Measurements from ENCODE around the gene ARMC8. TPM values are rescaled to one million over a fixed set of nuclear protein-coding genes. Genes with fewer than 3 reads are reported as not detected.

Gene ARMC8
- total RNA-seq, 4 donors from 2014 or later, result 79.3 to 93.0 (median 84.9) TPM

DNA sequence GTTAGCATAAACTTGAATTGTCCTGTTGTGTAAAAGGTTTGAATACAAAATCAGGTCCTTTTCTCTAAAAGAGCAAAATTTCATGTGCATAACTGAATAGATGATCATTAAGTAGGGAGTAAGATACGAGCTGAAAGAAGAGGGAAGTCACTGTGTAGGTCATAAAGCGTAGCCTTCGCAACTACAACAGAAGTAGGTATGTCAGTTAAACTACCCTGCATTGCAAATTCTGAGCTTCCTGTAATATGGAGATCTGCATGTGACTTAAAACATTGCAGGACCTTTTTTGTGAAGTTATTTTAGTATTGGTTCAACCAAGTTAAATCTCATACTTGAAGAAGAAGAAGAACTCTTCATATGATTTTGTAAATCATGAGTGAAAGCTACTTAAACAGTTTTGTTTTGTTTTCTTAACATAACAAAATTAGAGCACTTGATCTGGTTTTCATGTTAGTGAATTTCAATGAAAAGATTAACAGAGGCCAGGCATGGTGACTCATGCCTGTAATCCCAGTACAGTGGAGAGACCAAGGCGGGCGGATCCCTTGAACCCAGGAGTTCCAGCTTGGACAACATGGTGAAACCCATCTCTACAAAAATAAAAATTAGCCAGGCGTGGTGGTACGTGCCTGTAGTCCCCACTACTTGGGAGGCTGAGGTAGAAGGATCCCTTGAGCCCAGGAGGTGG lies 26.4 kb downstream of the ARMC8 start:
- no peak for DNase-seq (ENCODE audit: extremely low spot score)
- peaks cover 2 to 26% (median 17%) of the 10 kb centered on the region in 4 donors for H3K4me1 ChIP-seq
- H3K9me3 ChIP-seq, result no peaks in the 10 kb centered on the region
- intact Hi-C loops (cut with DNase I), result no loop called here
- TF ChIP-seq, protein P1, sequence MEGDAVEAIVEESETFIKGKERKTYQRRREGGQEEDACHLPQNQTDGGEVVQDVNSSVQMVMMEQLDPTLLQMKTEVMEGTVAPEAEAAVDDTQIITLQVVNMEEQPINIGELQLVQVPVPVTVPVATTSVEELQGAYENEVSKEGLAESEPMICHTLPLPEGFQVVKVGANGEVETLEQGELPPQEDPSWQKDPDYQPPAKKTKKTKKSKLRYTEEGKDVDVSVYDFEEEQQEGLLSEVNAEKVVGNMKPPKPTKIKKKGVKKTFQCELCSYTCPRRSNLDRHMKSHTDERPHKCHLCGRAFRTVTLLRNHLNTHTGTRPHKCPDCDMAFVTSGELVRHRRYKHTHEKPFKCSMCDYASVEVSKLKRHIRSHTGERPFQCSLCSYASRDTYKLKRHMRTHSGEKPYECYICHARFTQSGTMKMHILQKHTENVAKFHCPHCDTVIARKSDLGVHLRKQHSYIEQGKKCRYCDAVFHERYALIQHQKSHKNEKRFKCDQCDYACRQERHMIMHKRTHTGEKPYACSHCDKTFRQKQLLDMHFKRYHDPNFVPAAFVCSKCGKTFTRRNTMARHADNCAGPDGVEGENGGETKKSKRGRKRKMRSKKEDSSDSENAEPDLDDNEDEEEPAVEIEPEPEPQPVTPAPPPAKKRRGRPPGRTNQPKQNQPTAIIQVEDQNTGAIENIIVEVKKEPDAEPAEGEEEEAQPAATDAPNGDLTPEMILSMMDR (IDR thresholded peaks at IDR 0.05), result no peak
- TF ChIP-seq POLR2AphosphoS5 (IDR thresholded peaks at IDR 0.05) (no peak), POLR2A (IDR thresholded peaks at IDR 0.05; ENCODE audit: low read depth) (no peak), EP300 (IDR thresholded peaks at IDR 0.05) (no peak)
- H3K27me3 ChIP-seq, result no peaks in the 10 kb centered on the region
- H3K27ac ChIP-seq (replicated peaks in 1 of 4), result no peak overlapping the region
- WGBS, result 95% methylated on average over 7 of the region's 7 CpGs
- peaks cover 0 to 11% (median 3%) of the 10 kb centered on the region in 4 donors for H3K36me3 ChIP-seq
- no peak overlapping the region for H3K4me3 ChIP-seq

DNA sequence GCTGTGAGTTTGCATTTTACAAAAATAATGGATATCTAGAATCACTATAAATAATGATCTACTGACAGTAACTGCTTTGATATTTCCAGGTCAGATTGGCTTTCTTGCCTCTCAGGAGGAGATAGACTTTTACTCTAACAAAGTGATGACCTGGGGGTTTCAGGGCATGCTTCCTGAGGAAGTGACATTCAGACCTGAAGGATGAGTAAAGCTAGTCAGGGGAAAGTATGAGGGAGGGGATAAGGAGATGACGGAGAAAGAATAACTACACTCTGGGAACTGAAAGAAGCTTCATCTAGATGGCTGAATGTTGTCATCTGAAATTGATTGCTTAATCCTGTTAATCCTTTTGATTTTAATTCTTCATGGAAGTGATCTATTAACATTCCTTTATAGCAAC lies 32.2 kb downstream of the ARMC8 start:
- Histone ChIP-seq H3K27ac (replicated peaks in 1 of 4) (no peak overlapping the region), H3K27me3 (no peaks in the 10 kb centered on the region), H3K36me3 (peaks cover 6 to 15% (median 10%) of the 10 kb centered on the region in 4 donors), H3K4me1 (peaks cover 9 to 50% (median 33%) of the 10 kb centered on the region in 4 donors), H3K9me3 (no peaks in the 10 kb centered on the region), H3K4me3 (no peak overlapping the region)
- DNase-seq (ENCODE audit: extremely low spot score), result no peak
- TF ChIP-seq, protein P1 (IDR thresholded peaks at IDR 0.05), result no peak
- TF ChIP-seq POLR2AphosphoS5 (IDR thresholded peaks at IDR 0.05), result no peak
- TF ChIP-seq EP300 (IDR thresholded peaks at IDR 0.05), result no peak
- no peak for TF ChIP-seq POLR2A (IDR thresholded peaks at IDR 0.05; ENCODE audit: low read depth)
- intact Hi-C loops (cut with DNase I), result no loop called here
- 48% methylated on average over 1 of the region's 1 CpG for WGBS

DNA sequence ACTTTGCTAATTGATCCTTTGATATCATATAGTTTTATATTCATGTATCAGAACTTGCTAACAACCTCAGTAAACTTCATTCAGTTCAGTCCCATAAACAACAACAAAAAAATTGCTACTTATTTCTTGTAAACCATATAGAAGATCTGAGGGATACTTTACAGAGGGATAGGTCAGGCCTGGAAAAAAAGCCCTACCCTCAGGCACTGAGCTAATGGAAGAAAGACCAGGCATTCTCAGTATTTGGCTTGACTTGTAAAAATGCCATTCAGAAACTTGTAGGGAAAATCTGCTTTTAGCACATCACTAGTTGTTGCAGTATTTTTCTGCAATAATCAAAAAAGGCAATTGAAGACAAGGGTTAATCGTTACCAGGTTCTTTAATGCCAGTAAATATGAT lies 33.1 kb downstream of the ARMC8 start:
- WGBS, result 100% methylated on average over 1 of the region's 1 CpG
- Histone ChIP-seq H3K4me1 (peaks cover 9 to 50% (median 33%) of the 10 kb centered on the region in 4 donors), H3K27ac (replicated peaks in 1 of 4) (no peak overlapping the region)

DNA sequence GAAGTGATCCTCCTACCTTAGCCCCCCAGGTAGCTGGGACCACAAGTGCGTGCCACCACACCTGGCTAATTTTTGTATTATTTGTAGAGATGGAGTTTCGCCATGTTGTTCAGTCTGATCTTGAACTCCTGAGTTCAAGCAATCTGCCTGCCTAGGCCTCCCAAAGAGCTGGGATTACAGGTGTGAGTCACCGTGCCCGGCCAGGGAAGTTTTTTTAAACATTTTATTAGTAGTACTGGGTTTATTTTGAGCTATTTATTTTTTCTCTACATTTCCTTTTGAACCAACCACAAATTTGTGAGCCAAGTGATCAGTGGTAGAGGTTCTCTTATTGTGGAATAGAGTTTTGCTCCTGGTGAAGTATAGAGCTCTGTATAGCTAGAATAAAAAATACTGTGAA lies 33.7 kb downstream of the ARMC8 start:
- WGBS, result 88% methylated on average over 4 of the region's 4 CpGs
- H3K4me1 ChIP-seq, result peaks cover 9 to 50% (median 33%) of the 10 kb centered on the region in 4 donors
- H3K27ac ChIP-seq (replicated peaks in 1 of 4), result no peak overlapping the region
- H3K27me3 ChIP-seq, result no peaks in the 10 kb centered on the region
- H3K36me3 ChIP-seq, result peaks cover 21 to 31% (median 24%) of the 10 kb centered on the region in 4 donors
- TF ChIP-seq POLR2A (IDR thresholded peaks at IDR 0.05; ENCODE audit: low read depth) (no peak), EP300 (IDR thresholded peaks at IDR 0.05) (no peak), POLR2AphosphoS5 (IDR thresholded peaks at IDR 0.05) (no peak)
- TF ChIP-seq, protein P1 (IDR thresholded peaks at IDR 0.05), result no peak
- no peak for DNase-seq (ENCODE audit: extremely low spot score)
- H3K4me3 ChIP-seq, result no peak overlapping the region
- no peaks in the 10 kb centered on the region for H3K9me3 ChIP-seq
- intact Hi-C loops (cut with DNase I), result no loop called here

More for the DNA sequence above, 33.1 kb downstream of the ARMC8 start:
- H3K27me3 ChIP-seq, result no peaks in the 10 kb centered on the region
- TF ChIP-seq, protein P1 (IDR thresholded peaks at IDR 0.05), result no peak
- TF ChIP-seq POLR2A (IDR thresholded peaks at IDR 0.05; ENCODE audit: low read depth), result no peak
- no peak for TF ChIP-seq EP300 (IDR thresholded peaks at IDR 0.05)
- no peak for DNase-seq (ENCODE audit: extremely low spot score)
- H3K36me3 ChIP-seq, result peaks cover 15 to 25% (median 19%) of the 10 kb centered on the region in 4 donors
- no peak overlapping the region for H3K4me3 ChIP-seq
- intact Hi-C loops (cut with DNase I), result no loop called here
- H3K9me3 ChIP-seq, result no peaks in the 10 kb centered on the region
